CD14-positive monocyte (primary cell): ENCODE data around the gene CUEDC1. TPM values are rescaled to one million over a fixed set of nuclear protein-coding genes. Genes with fewer than 3 reads are reported as not detected.
A peak's percentile ranks its signal among the peaks of the same experiment; 100 is the strongest.

Experiments used
- DNase-seq, 3 donors: peaks; one replicate each; pipeline ENCODE4 v3.0.0-alpha.2; 2011 to 2022
- H2AFZ ChIP-seq: 2 replicates; pipeline ENCODE4 v1.6.0; 2012; ENCODE audit warnings: mild to moderate bottlenecking, low read depth, low read length, inconsistent platforms; ENCODE audit not compliant: insufficient read depth, poor library complexity, severe bottlenecking
- H3K27ac ChIP-seq, 2 donors: 1 replicate in 1 of 2; 2 replicates in 1 of 2; pipeline ENCODE4 v1.5.1; 2012 to 2013; ENCODE audit warnings: low read length in 2 of 2, control low read depth in 1 of 2, inconsistent platforms in 1 of 2, low read depth in 1 of 2, mild to moderate bottlenecking in 1 of 2
- H3K27me3 ChIP-seq, 2 donors: one replicate each; pipeline versions ENCODE4 v1.6.0 to v1.6.1; 2011 to 2013; ENCODE audit warnings: low read length in 2 of 2; ENCODE audit not compliant: control insufficient read depth in 2 of 2, insufficient read depth in 2 of 2
- H3K36me3 ChIP-seq, 2 donors: replicated peaks in 1 of 2; 1 replicate in 1 of 2; 2 replicates in 1 of 2; pipeline versions ENCODE4 v1.5.1 to v1.6.1; 2012 to 2013; ENCODE audit warnings: low read length in 2 of 2, control low read depth in 1 of 2, inconsistent platforms in 1 of 2, mild to moderate bottlenecking in 1 of 2; ENCODE audit not compliant: insufficient read depth in 2 of 2, control insufficient read depth in 1 of 2
- H3K4me1 ChIP-seq, 2 donors: 1 replicate in 1 of 2; 2 replicates in 1 of 2; pipeline versions ENCODE4 v1.5.1 to v1.6.1; 2012 to 2013; ENCODE audit warnings: low read length in 2 of 2, control low read depth in 1 of 2, inconsistent platforms in 1 of 2, mild to moderate bottlenecking in 1 of 2, moderate library complexity in 1 of 2; ENCODE audit not compliant: insufficient read depth in 2 of 2, control insufficient read depth in 1 of 2
- H3K4me2 ChIP-seq: replicated peaks from 2 replicates; pipeline ENCODE3; 2012; ENCODE audit warnings: low read length, moderate library complexity, mild to moderate bottlenecking; ENCODE audit not compliant: poor library complexity, severe bottlenecking; ENCODE audit errors: extremely low read depth
- H3K4me3 ChIP-seq, 3 experiments: fragments of 200-600 bp in 1 of 3; sonication (generic) in 1 of 3; replicated peaks in 1 of 3; 1 replicate in 2 of 3; 2 replicates in 1 of 3; pipeline ENCODE4 v1.5.1; 2011 to 2013; ENCODE audit warnings: low read length in 3 of 3, mild to moderate bottlenecking in 3 of 3, control low read depth in 2 of 3, low read depth in 2 of 3, inconsistent platforms in 1 of 3, moderate library complexity in 1 of 3
- H3K79me2 ChIP-seq: 2 replicates; pipeline ENCODE4 v1.6.0; 2012; ENCODE audit warnings: mild to moderate bottlenecking, control low read depth, inconsistent platforms, low read length, moderate library complexity; ENCODE audit not compliant: insufficient read depth
- H3K9ac ChIP-seq: 2 replicates; pipeline ENCODE4 v1.6.0; 2017; ENCODE audit warnings: low read length, mild to moderate bottlenecking; ENCODE audit not compliant: insufficient read depth, poor library complexity, severe bottlenecking
- H3K9me3 ChIP-seq, 2 donors: replicated peaks in 1 of 2; 1 replicate in 1 of 2; 2 replicates in 1 of 2; pipeline versions ENCODE4 v1.5.1 to v1.6.1; 2012 to 2013; ENCODE audit warnings: low read length in 2 of 2, control low read depth in 1 of 2; ENCODE audit not compliant: control insufficient read depth in 1 of 2, insufficient read depth in 1 of 2
- H4K20me1 ChIP-seq: 2 replicates; pipeline ENCODE4 v1.6.0; 2012; ENCODE audit warnings: mild to moderate bottlenecking, low read length, control low read depth, moderate library complexity; ENCODE audit not compliant: insufficient read depth
- H3K27ac Mint-ChIP-seq, 7 donors: one replicate each; pipeline ENCODE4 v1.8.0; 2020; ENCODE audit warnings: mild to moderate bottlenecking in 7 of 7, mixed read lengths in 7 of 7, moderate library complexity in 6 of 7, inconsistent platforms in 2 of 7
- H3K27me3 Mint-ChIP-seq, 3 donors: one replicate each; pipeline ENCODE4 v1.8.0; 2021 to 2022; ENCODE audit warnings: low read depth in 3 of 3, mild to moderate bottlenecking in 3 of 3, mixed read lengths in 3 of 3, moderate library complexity in 3 of 3, inconsistent platforms in 1 of 3
- H3K36me3 Mint-ChIP-seq, 2 donors: one replicate each; pipeline ENCODE4 v1.8.0; 2020; ENCODE audit warnings: mixed read lengths in 2 of 2, inconsistent platforms in 1 of 2, mild to moderate bottlenecking in 1 of 2
- H3K4me1 Mint-ChIP-seq: one replicate; pipeline ENCODE4 v1.8.0; 2020; ENCODE audit warnings: mild to moderate bottlenecking, mixed read lengths
- H3K4me3 Mint-ChIP-seq, 2 donors: one replicate each; pipeline ENCODE4 v1.8.0; 2020; ENCODE audit warnings: mild to moderate bottlenecking in 2 of 2, mixed read lengths in 2 of 2, moderate library complexity in 1 of 2
- H3K9me3 Mint-ChIP-seq, 7 donors: one replicate each; pipeline ENCODE4 v1.8.0; 2020 to 2022; ENCODE audit warnings: mixed read lengths in 7 of 7, mild to moderate bottlenecking in 6 of 7, moderate library complexity in 6 of 7, inconsistent platforms in 2 of 7
- CTCF ChIP-seq: fragments of 200-600 bp; IDR thresholded peaks from one replicate; pipeline ENCODE4 v1.8.0; 2022; ENCODE audit warnings: antibody characterized with exemption, mild to moderate bottlenecking
- WGBS: methylation state at CpG from one replicate; pipeline ENCODE4 v1.1.5; 2013; ENCODE audit warnings: missing lambda C conversion rate; ENCODE audit not compliant: insufficient coverage; 5-methylcytosine and 5-hydroxymethylcytosine counted together
- intact Hi-C, 2 donors: fragments of 100-400 bp; cut with micrococcal nuclease; formaldehyde crosslinking; loops; one replicate each; pipeline versions ENCODE4 v1.15.0 to v1.15.1; 2023
- polyA plus RNA-seq, 3 donors: library from polyadenylated mRNA; depleted of rRNA in 1 of 3; unstranded in 2 of 3; stranded (reverse) in 1 of 3; fragments of 300-500 nt in 2 of 3; fragments of >200 nt in 1 of 3; fragmentation: Illumina TruSeq in 2 of 3; gene quantifications; 1 replicate in 2 of 3; 2 replicates in 1 of 3; pipeline ENCODE4 v1.2.3, GENCODE V29; 2012 to 2021

The CUEDC1 gene
- polyA plus RNA-seq, 3 donors = 4.2 to 31.0 (median 4.3) TPM

- TF ChIP-seq CTCF = no peak
- Histone ChIP-seq H2AFZ (no peak overlapping the region), H3K27me3 (no peaks in the 10 kb centered on the region), H3K4me1 (peaks cover 4 to 14% of the 10 kb centered on the region in 2 donors), H3K9me3 (no peaks in the 10 kb centered on the region), H4K20me1 (no peaks in the 10 kb centered on the region), H3K4me2 (no peak overlapping the region), H3K4me3 (no peak overlapping the region), H3K9ac (no peak overlapping the region), H3K36me3 (peaks cover 12 to 52% of the 10 kb centered on the region in 2 donors), H3K79me2 (no peaks in the 10 kb centered on the region), H3K27ac (no peak overlapping the region)
- DNase-seq = no peak
- Mint-ChIP-seq H3K27ac (no peak overlapping the region), H3K4me1 (peaks cover 20% of the 10 kb centered on the region), H3K9me3 (peaks cover 0 to 3% (median 0%) of the 10 kb centered on the region in 7 donors), H3K4me3 (no peak overlapping the region), H3K27me3 (peaks cover 1 to 10% (median 6%) of the 10 kb centered on the region in 3 donors), H3K36me3 (peaks cover 53 to 87% of the 10 kb centered on the region in 2 donors)
- WGBS = 92% methylated on average over 5 of the region's 8 CpGs
- intact Hi-C loops = no loop called here
Observed at GRCh38 chr17:57880086-57880456, 75.1 kb downstream of the CUEDC1 start.

GRCh38 chr17:57879437-57880085, 75.7 kb downstream of the CUEDC1 start:
- 100% methylated on average over 1 of the region's 12 CpGs for WGBS
- H3K4me1 ChIP-seq = peaks cover 10 to 19% of the 10 kb centered on the region in 2 donors
- Mint-ChIP-seq H3K36me3 (peaks cover 49 to 83% of the 10 kb centered on the region in 2 donors), H3K27me3 (peaks cover 1 to 12% (median 6%) of the 10 kb centered on the region in 3 donors), H3K4me1 (peaks cover 25% of the 10 kb centered on the region), H3K27ac (peak overlapping the region in 1 of 7 donors; percentile 41), H3K4me3 (no peak overlapping the region), H3K9me3 (peaks cover 0 to 3% (median 0%) of the 10 kb centered on the region in 7 donors)
- TF ChIP-seq CTCF = no peak
- H3K79me2 ChIP-seq = no peaks in the 10 kb centered on the region
- no peak overlapping the region for H3K27ac ChIP-seq
- no peak overlapping the region for H3K4me3 ChIP-seq
- no peak overlapping the region for H3K4me2 ChIP-seq
- no peak overlapping the region for H3K9ac ChIP-seq
- H3K9me3 ChIP-seq = no peaks in the 10 kb centered on the region
- no peaks in the 10 kb centered on the region for H4K20me1 ChIP-seq
- H2AFZ ChIP-seq = no peak overlapping the region
- no peaks in the 10 kb centered on the region for H3K27me3 ChIP-seq
- intact Hi-C loops = no loop called here
- peaks cover 12 to 47% of the 10 kb centered on the region in 2 donors for H3K36me3 ChIP-seq
- no peak for DNase-seq
